Measurements from ENCODE around the gene SURF4. TPM values are rescaled to one million over a fixed set of nuclear protein-coding genes. Genes with fewer than 3 reads are reported as not detected.

Gene SURF4
- total and polyA plus RNA-seq, 2 of the 13 experiments (the other 11 are each of a cell fraction or from before 2014, with no cell fraction given): 220 to 265 TPM

DNA sequence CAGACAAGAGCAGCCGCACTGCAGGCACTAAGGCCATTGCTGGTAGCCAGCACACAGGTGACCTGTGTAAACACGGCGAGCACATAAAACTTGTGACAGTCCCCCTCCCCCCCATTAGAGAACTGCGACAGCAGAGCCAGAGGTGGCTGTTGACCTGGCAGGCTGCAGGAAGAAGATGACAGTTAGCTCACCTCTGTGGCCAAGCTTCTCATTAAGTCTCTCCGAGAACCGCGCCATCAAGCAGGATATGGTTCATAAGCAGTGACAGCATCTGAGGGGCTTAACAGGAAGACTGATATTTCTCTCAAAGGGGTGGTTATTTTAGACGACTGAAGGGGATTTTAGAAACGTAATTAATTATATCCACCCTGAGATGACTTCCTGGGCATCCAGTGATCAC is 5.2 kb downstream of the SURF4 start:
- no TSS peak for BruUV-seq (replicated peaks)
- in situ Hi-C loops (cut with HindIII; ENCODE audit: extremely low pct_ligation_motif_present, low pct_unique_long_range_greater_than_20kb): no loop called here
- Histone ChIP-seq H3K4me1 (ENCODE audit: insufficient read depth, low read length) (peaks cover 61% of the 10 kb centered on the region), H4K20me1 (ENCODE audit: insufficient read depth, low read length) (peaks cover 94% of the 10 kb centered on the region), H3K4me3 (replicated peaks in 1 of 3; ENCODE audit: insufficient read depth in 1 of 3, low read depth in 2 of 3, low read length in 3 of 3) (no peak overlapping the region), H3K27ac (ENCODE audit: extremely low read length, insufficient read depth, low read length) (no peak overlapping the region), H3K79me2 (ENCODE audit: insufficient read depth, low read length) (peaks cover 98% of the 10 kb centered on the region), H2AFZ (ENCODE audit: low read length) (no peak overlapping the region), H3K4me2 (ENCODE audit: low read depth, low read length) (no peak overlapping the region), H3K27me3 (ENCODE audit: control insufficient read depth in 1 of 2, insufficient read depth in 2 of 2, low read length in 2 of 2) (no peaks in the 10 kb centered on the region), H3K9ac (ENCODE audit: insufficient read depth, low read depth, low read length) (no peak overlapping the region), H3K9me3 (ENCODE audit: low read length) (no peaks in the 10 kb centered on the region), H3K36me3 (replicated peaks in 1 of 2; ENCODE audit: control insufficient read depth in 1 of 2, insufficient read depth in 2 of 2, low read length in 2 of 2) (peaks cover 17 to 77% of the 10 kb centered on the region in 2 experiments)
- no peak for FAIRE-seq
- intact Hi-C loops (cut with micrococcal nuclease; ENCODE audit: unreplicated experiment): no loop called here
- 92% methylated on average over 9 of the region's 9 CpGs for WGBS (ENCODE audit: low lambda C conversion rate)
- no peak for DNase-seq (ENCODE audit: low spot score)
- CTCF ChIA-PET (ENCODE audit: low intra/inter-chr PET ratio, low total read pairs): no interaction called here
- ATAC-seq: no peak
- POLR2A ChIA-PET: interaction anchor here (0.8 to 1.5 kb wide), 4 partner anchors 11 to 21 kb away, joined by 3 to 6 read pairs (median 4); partner anchors contain the start of gene SURF1
- no peak for TF ChIP-seq SNRNP70 (IDR thresholded peaks at IDR 0.05; ENCODE audit: low read depth, low read length)
- TF ChIP-seq, protein P1, sequence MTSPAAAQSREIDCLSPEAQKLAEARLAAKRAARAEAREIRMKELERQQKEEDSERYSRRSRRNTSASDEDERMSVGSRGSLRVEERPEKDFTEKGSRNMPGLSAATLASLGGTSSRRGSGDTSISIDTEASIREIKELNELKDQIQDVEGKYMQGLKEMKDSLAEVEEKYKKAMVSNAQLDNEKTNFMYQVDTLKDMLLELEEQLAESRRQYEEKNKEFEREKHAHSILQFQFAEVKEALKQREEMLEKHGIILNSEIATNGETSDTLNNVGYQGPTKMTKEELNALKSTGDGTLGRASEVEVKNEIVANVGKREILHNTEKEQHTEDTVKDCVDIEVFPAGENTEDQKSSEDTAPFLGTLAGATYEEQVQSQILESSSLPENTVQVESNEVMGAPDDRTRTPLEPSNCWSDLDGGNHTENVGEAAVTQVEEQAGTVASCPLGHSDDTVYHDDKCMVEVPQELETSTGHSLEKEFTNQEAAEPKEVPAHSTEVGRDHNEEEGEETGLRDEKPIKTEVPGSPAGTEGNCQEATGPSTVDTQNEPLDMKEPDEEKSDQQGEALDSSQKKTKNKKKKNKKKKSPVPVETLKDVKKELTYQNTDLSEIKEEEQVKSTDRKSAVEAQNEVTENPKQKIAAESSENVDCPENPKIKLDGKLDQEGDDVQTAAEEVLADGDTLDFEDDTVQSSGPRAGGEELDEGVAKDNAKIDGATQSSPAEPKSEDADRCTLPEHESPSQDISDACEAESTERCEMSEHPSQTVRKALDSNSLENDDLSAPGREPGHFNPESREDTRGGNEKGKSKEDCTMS (CRISPR knock-in tag; conservative IDR thresholded peaks at IDR 0.05): no peak
- no peak for TF ChIP-seq FOXP1 (IDR thresholded peaks at IDR 0.05)
- TF ChIP-seq FOXP1 (CRISPR knock-in tag; IDR thresholded peaks at IDR 0.05): no peak
- no peak for TF ChIP-seq HMG20B (CRISPR knock-in tag; conservative IDR thresholded peaks at IDR 0.05)
- TF ChIP-seq MIER3 (CRISPR knock-in tag; IDR thresholded peaks at IDR 0.05; ENCODE audit: borderline replicate concordance): no peak
- TF ChIP-seq, protein P2, sequence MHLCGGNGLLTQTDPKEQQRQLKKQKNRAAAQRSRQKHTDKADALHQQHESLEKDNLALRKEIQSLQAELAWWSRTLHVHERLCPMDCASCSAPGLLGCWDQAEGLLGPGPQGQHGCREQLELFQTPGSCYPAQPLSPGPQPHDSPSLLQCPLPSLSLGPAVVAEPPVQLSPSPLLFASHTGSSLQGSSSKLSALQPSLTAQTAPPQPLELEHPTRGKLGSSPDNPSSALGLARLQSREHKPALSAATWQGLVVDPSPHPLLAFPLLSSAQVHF (CRISPR knock-in tag; IDR thresholded peaks at IDR 0.05): no peak
- TF ChIP-seq ESRRA (CRISPR knock-in tag; IDR thresholded peaks at IDR 0.05; ENCODE audit: low read depth): no peak
- TF ChIP-seq, protein P3, sequence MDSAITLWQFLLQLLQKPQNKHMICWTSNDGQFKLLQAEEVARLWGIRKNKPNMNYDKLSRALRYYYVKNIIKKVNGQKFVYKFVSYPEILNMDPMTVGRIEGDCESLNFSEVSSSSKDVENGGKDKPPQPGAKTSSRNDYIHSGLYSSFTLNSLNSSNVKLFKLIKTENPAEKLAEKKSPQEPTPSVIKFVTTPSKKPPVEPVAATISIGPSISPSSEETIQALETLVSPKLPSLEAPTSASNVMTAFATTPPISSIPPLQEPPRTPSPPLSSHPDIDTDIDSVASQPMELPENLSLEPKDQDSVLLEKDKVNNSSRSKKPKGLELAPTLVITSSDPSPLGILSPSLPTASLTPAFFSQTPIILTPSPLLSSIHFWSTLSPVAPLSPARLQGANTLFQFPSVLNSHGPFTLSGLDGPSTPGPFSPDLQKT (CRISPR knock-in tag; IDR thresholded peaks at IDR 0.05; ENCODE audit: borderline replicate concordance): no peak
- TF ChIP-seq MXI1 (IDR thresholded peaks at IDR 0.05; ENCODE audit: borderline replicate concordance, low read depth, low read length): no peak
- TF ChIP-seq ZNF224 (CRISPR knock-in tag; IDR thresholded peaks at IDR 0.05): no peak
- TF ChIP-seq, protein P4, sequence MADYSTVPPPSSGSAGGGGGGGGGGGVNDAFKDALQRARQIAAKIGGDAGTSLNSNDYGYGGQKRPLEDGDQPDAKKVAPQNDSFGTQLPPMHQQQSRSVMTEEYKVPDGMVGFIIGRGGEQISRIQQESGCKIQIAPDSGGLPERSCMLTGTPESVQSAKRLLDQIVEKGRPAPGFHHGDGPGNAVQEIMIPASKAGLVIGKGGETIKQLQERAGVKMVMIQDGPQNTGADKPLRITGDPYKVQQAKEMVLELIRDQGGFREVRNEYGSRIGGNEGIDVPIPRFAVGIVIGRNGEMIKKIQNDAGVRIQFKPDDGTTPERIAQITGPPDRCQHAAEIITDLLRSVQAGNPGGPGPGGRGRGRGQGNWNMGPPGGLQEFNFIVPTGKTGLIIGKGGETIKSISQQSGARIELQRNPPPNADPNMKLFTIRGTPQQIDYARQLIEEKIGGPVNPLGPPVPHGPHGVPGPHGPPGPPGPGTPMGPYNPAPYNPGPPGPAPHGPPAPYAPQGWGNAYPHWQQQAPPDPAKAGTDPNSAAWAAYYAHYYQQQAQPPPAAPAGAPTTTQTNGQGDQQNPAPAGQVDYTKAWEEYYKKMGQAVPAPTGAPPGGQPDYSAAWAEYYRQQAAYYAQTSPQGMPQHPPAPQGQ (CRISPR knock-in tag; IDR thresholded peaks at IDR 0.05; ENCODE audit: borderline replicate concordance): no peak
- no peak for TF ChIP-seq LCORL (IDR thresholded peaks at IDR 0.05)
- TF ChIP-seq LCORL (CRISPR knock-in tag; IDR thresholded peaks at IDR 0.05): no peak
- TF ChIP-seq ZFY (CRISPR knock-in tag; IDR thresholded peaks at IDR 0.05): no peak
- TF ChIP-seq RXRA (CRISPR knock-in tag; IDR thresholded peaks at IDR 0.05): no peak
- TF ChIP-seq ZNF781 (CRISPR knock-in tag; IDR thresholded peaks at IDR 0.05; ENCODE audit: borderline replicate concordance, not compliant biosample characterization): no peak
- TF ChIP-seq, protein P5, sequence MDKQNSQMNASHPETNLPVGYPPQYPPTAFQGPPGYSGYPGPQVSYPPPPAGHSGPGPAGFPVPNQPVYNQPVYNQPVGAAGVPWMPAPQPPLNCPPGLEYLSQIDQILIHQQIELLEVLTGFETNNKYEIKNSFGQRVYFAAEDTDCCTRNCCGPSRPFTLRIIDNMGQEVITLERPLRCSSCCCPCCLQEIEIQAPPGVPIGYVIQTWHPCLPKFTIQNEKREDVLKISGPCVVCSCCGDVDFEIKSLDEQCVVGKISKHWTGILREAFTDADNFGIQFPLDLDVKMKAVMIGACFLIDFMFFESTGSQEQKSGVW (CRISPR knock-in tag; IDR thresholded peaks at IDR 0.05; ENCODE audit: borderline replicate concordance): no peak
- TF ChIP-seq ZFP1 (CRISPR knock-in tag; IDR thresholded peaks at IDR 0.05): no peak
- no peak for TF ChIP-seq SIX4 (CRISPR knock-in tag; IDR thresholded peaks at IDR 0.05)
